ENCODE measurements around the gene SLC7A6. TPM values are rescaled to one million over a fixed set of nuclear protein-coding genes. Genes with fewer than 3 reads are reported as not detected.

SLC7A6 gene
- total RNA-seq, 3 donors from 2014 or later, result 43.2 to 284 (median 65.2) TPM

- Histone ChIP-seq H3K27me3 (no peaks in the 10 kb centered on the region), H3K27ac (no peak overlapping the region), H3K4me3 (no peak overlapping the region), H3K36me3 (peaks cover 7% of the 10 kb centered on the region), H3K4me1 (no peaks in the 10 kb centered on the region), H3K9me3 (no peaks in the 10 kb centered on the region)
- TF ChIP-seq CTCF (IDR thresholded peaks at IDR 0.05) (no peak), POLR2A (IDR thresholded peaks at IDR 0.05) (no peak), POLR2AphosphoS5 (IDR thresholded peaks at IDR 0.05) (no peak)
- intact Hi-C loops (cut with DNase I; ENCODE audit: low total_unique reads), result no loop called here
- no peak for DNase-seq (ENCODE audit: low spot score in 2 of 2)
Observed at GRCh38 chr16:68348639-68349445, 84.5 kb downstream of the SLC7A6 start.

GRCh38 chr16:68349838-68350410, 85.6 kb downstream of the SLC7A6 start:
- H3K27me3 ChIP-seq, result no peaks in the 10 kb centered on the region
- no peak for DNase-seq (ENCODE audit: low spot score in 2 of 2)
- H3K9me3 ChIP-seq, result no peaks in the 10 kb centered on the region
- peaks cover 7% of the 10 kb centered on the region for H3K36me3 ChIP-seq
- intact Hi-C loops (cut with DNase I; ENCODE audit: low total_unique reads), result no loop called here
- no peak overlapping the region for H3K4me3 ChIP-seq
- TF ChIP-seq POLR2A (IDR thresholded peaks at IDR 0.05) (no peak), POLR2AphosphoS5 (IDR thresholded peaks at IDR 0.05) (no peak), CTCF (IDR thresholded peaks at IDR 0.05) (no peak)
- H3K4me1 ChIP-seq, result no peaks in the 10 kb centered on the region
- no peak overlapping the region for H3K27ac ChIP-seq

- no peak overlapping the region for H3K4me3 ChIP-seq
- no peak for TF ChIP-seq POLR2AphosphoS5 (IDR thresholded peaks at IDR 0.05)
- TF ChIP-seq POLR2A (IDR thresholded peaks at IDR 0.05), result no peak
- no peak for TF ChIP-seq CTCF (IDR thresholded peaks at IDR 0.05)
- intact Hi-C loops (cut with DNase I; ENCODE audit: low total_unique reads), result no loop called here
- no peaks in the 10 kb centered on the region for H3K9me3 ChIP-seq
- H3K27me3 ChIP-seq, result no peaks in the 10 kb centered on the region
- H3K36me3 ChIP-seq, result peaks cover 7% of the 10 kb centered on the region
- DNase-seq (ENCODE audit: low spot score in 2 of 2), result no peak
- H3K27ac ChIP-seq, result no peak overlapping the region
- no peaks in the 10 kb centered on the region for H3K4me1 ChIP-seq
Observed at GRCh38 chr16:68350813-68351350, 86.6 kb downstream of the SLC7A6 start.

Other genes starting within 250 kb of the SLC7A6 start
- not detected for gene DPEP2NB, start 248.6 kb upstream of the SLC7A6 start, total RNA-seq
- gene DDX28, start 241.3 kb upstream of the SLC7A6 start, total RNA-seq, result 1 to 10 TPM; 7.2 to 7.5 (median 7.5) TPM
- gene DUS2, start 241.2 kb upstream of the SLC7A6 start, total RNA-seq, result 10 to 100 TPM in 1 of 3 donors, 1 to 10 TPM in 2; 6.9 to 10.5 (median 7.7) TPM
- gene NFATC3, start 179.2 kb upstream of the SLC7A6 start, total RNA-seq, result 10 to 100 TPM; 52.0 to 64.2 (median 60.6) TPM
- gene ESRP2, start 28.4 kb upstream of the SLC7A6 start, total RNA-seq, result 10 to 100 TPM in 2 of 3 donors, under 1 TPM in 1; 0.80 to 58.0 (median 26.5) TPM
- gene PLA2G15, start 19.2 kb upstream of the SLC7A6 start, total RNA-seq, result 10 to 100 TPM; 15.4 to 34.7 (median 19.8) TPM
- 10 to 100 TPM; 16.4 to 18.6 (median 16.5) TPM for gene SLC7A6OS, start 46.4 kb downstream of the SLC7A6 start, total RNA-seq
- 10 to 100 TPM; 38.4 to 53.4 (median 41.0) TPM for gene PRMT7, start 46.5 kb downstream of the SLC7A6 start, total RNA-seq
- gene SMPD3, start 184.0 kb downstream of the SLC7A6 start, total RNA-seq, result 10 to 100 TPM in 1 of 3 donors, 1 to 10 TPM in 1, under 1 TPM in 1; under 0.01 to 15.4 (median 2.9) TPM